ENCODE data around the gene SSPN.

The SSPN gene

GRCh38 chr12:26246483-26247164 lies 51.3 kb downstream of the SSPN start:
- Histone ChIP-seq H3K9me3 (ENCODE audit: insufficient read depth, low read length) (peaks cover 14% of the 10 kb centered on the region), H3K9ac (ENCODE audit: insufficient read length, low read depth) (no peak overlapping the region), H3K36me3 (ENCODE audit: insufficient read depth, insufficient read length, low read length) (no peaks in the 10 kb centered on the region), H3K27me3 (ENCODE audit: insufficient read depth, insufficient read length) (peaks cover 12% of the 10 kb centered on the region), H3K4me3 (ENCODE audit: insufficient read length, low read depth) (no peak overlapping the region), H3K4me1 (ENCODE audit: insufficient read depth, insufficient read length) (no peaks in the 10 kb centered on the region)
- DNase-seq (ENCODE audit: low read depth, low spot score) = no peak
- TF ChIP-seq SUZ12 (IDR thresholded peaks at IDR 0.05; ENCODE audit: extremely low read depth, insufficient read depth, insufficient read length) = no peak
- TF ChIP-seq YY1 (IDR thresholded peaks at IDR 0.05; ENCODE audit: insufficient read depth, insufficient read length) = no peak
- TF ChIP-seq ZNF274 (IDR thresholded peaks at IDR 0.05; ENCODE audit: low read depth, low read length) = no peak

GRCh38 chr12:26247873-26248272 lies 52.5 kb downstream of the SSPN start:
- no peak overlapping the region for H3K9ac ChIP-seq (ENCODE audit: insufficient read length, low read depth)
- H3K4me3 ChIP-seq (ENCODE audit: insufficient read length, low read depth) = no peak overlapping the region
- no peak for DNase-seq (ENCODE audit: low read depth, low spot score)
- no peaks in the 10 kb centered on the region for H3K36me3 ChIP-seq (ENCODE audit: insufficient read depth, insufficient read length, low read length)
- H3K27me3 ChIP-seq (ENCODE audit: insufficient read depth, insufficient read length) = peaks cover 3% of the 10 kb centered on the region
- peaks cover 14% of the 10 kb centered on the region for H3K9me3 ChIP-seq (ENCODE audit: insufficient read depth, low read length)
- H3K4me1 ChIP-seq (ENCODE audit: insufficient read depth, insufficient read length) = no peaks in the 10 kb centered on the region
- TF ChIP-seq YY1 (IDR thresholded peaks at IDR 0.05; ENCODE audit: insufficient read depth, insufficient read length) (no peak), SUZ12 (IDR thresholded peaks at IDR 0.05; ENCODE audit: extremely low read depth, insufficient read depth, insufficient read length) (no peak), ZNF274 (IDR thresholded peaks at IDR 0.05; ENCODE audit: low read depth, low read length) (no peak)

- Histone ChIP-seq H3K36me3 (ENCODE audit: insufficient read depth, insufficient read length, low read length) (no peaks in the 10 kb centered on the region), H3K27me3 (ENCODE audit: insufficient read depth, insufficient read length) (no peaks in the 10 kb centered on the region), H3K9ac (ENCODE audit: insufficient read length, low read depth) (no peak overlapping the region), H3K4me3 (ENCODE audit: insufficient read length, low read depth) (no peak overlapping the region), H3K9me3 (ENCODE audit: insufficient read depth, low read length) (peaks cover 21% of the 10 kb centered on the region), H3K4me1 (ENCODE audit: insufficient read depth, insufficient read length) (no peaks in the 10 kb centered on the region)
- TF ChIP-seq SUZ12 (IDR thresholded peaks at IDR 0.05; ENCODE audit: extremely low read depth, insufficient read depth, insufficient read length) (no peak), YY1 (IDR thresholded peaks at IDR 0.05; ENCODE audit: insufficient read depth, insufficient read length) (no peak), ZNF274 (IDR thresholded peaks at IDR 0.05; ENCODE audit: low read depth, low read length) (no peak)
- no peak for DNase-seq (ENCODE audit: low read depth, low spot score)
Measured at GRCh38 chr12:26250801-26251200, 55.4 kb downstream of the SSPN start.

- H3K9ac ChIP-seq (ENCODE audit: insufficient read length, low read depth) = no peak overlapping the region
- peaks cover 29% of the 10 kb centered on the region for H3K9me3 ChIP-seq (ENCODE audit: insufficient read depth, low read length)
- DNase-seq (ENCODE audit: low read depth, low spot score) = no peak
- H3K36me3 ChIP-seq (ENCODE audit: insufficient read depth, insufficient read length, low read length) = no peaks in the 10 kb centered on the region
- H3K4me3 ChIP-seq (ENCODE audit: insufficient read length, low read depth) = no peak overlapping the region
- no peak for TF ChIP-seq YY1 (IDR thresholded peaks at IDR 0.05; ENCODE audit: insufficient read depth, insufficient read length)
- TF ChIP-seq SUZ12 (IDR thresholded peaks at IDR 0.05; ENCODE audit: extremely low read depth, insufficient read depth, insufficient read length) = no peak
- no peak for TF ChIP-seq ZNF274 (IDR thresholded peaks at IDR 0.05; ENCODE audit: low read depth, low read length)
- no peaks in the 10 kb centered on the region for H3K4me1 ChIP-seq (ENCODE audit: insufficient read depth, insufficient read length)
- no peaks in the 10 kb centered on the region for H3K27me3 ChIP-seq (ENCODE audit: insufficient read depth, insufficient read length)
Measured at GRCh38 chr12:26251600-26251999, 56.2 kb downstream of the SSPN start.

GRCh38 chr12:26252946-26253345 lies 57.6 kb downstream of the SSPN start:
- TF ChIP-seq ZNF274 (IDR thresholded peaks at IDR 0.05; ENCODE audit: low read depth, low read length) (no peak), YY1 (IDR thresholded peaks at IDR 0.05; ENCODE audit: insufficient read depth, insufficient read length) (no peak), SUZ12 (IDR thresholded peaks at IDR 0.05; ENCODE audit: extremely low read depth, insufficient read depth, insufficient read length) (no peak)
- DNase-seq (ENCODE audit: low read depth, low spot score) = no peak
- H3K9ac ChIP-seq (ENCODE audit: insufficient read length, low read depth) = no peak overlapping the region
- no peaks in the 10 kb centered on the region for H3K27me3 ChIP-seq (ENCODE audit: insufficient read depth, insufficient read length)
- H3K4me3 ChIP-seq (ENCODE audit: insufficient read length, low read depth) = no peak overlapping the region
- no peaks in the 10 kb centered on the region for H3K4me1 ChIP-seq (ENCODE audit: insufficient read depth, insufficient read length)
- H3K9me3 ChIP-seq (ENCODE audit: insufficient read depth, low read length) = peaks cover 41% of the 10 kb centered on the region
- H3K36me3 ChIP-seq (ENCODE audit: insufficient read depth, insufficient read length, low read length) = no peaks in the 10 kb centered on the region

GRCh38 chr12:26255893-26256645 lies 60.7 kb downstream of the SSPN start:
- H3K9me3 ChIP-seq (ENCODE audit: insufficient read depth, low read length) = peaks cover 30% of the 10 kb centered on the region
- no peak for TF ChIP-seq SUZ12 (IDR thresholded peaks at IDR 0.05; ENCODE audit: extremely low read depth, insufficient read depth, insufficient read length)
- H3K9ac ChIP-seq (ENCODE audit: insufficient read length, low read depth) = no peak overlapping the region
- H3K27me3 ChIP-seq (ENCODE audit: insufficient read depth, insufficient read length) = no peaks in the 10 kb centered on the region
- H3K4me3 ChIP-seq (ENCODE audit: insufficient read length, low read depth) = no peak overlapping the region
- no peaks in the 10 kb centered on the region for H3K4me1 ChIP-seq (ENCODE audit: insufficient read depth, insufficient read length)
- H3K36me3 ChIP-seq (ENCODE audit: insufficient read depth, insufficient read length, low read length) = no peaks in the 10 kb centered on the region
- DNase-seq (ENCODE audit: low read depth, low spot score) = no peak

GRCh38 chr12:26264215-26264838 lies 69.0 kb downstream of the SSPN start:
- Histone ChIP-seq H3K27me3 (ENCODE audit: insufficient read depth, insufficient read length) (no peaks in the 10 kb centered on the region), H3K4me3 (ENCODE audit: insufficient read length, low read depth) (no peak overlapping the region), H3K36me3 (ENCODE audit: insufficient read depth, insufficient read length, low read length) (no peaks in the 10 kb centered on the region), H3K9me3 (ENCODE audit: insufficient read depth, low read length) (no peaks in the 10 kb centered on the region), H3K4me1 (ENCODE audit: insufficient read depth, insufficient read length) (no peaks in the 10 kb centered on the region), H3K9ac (ENCODE audit: insufficient read length, low read depth) (no peak overlapping the region)
- DNase-seq (ENCODE audit: low read depth, low spot score) = no peak
- TF ChIP-seq YY1 (IDR thresholded peaks at IDR 0.05; ENCODE audit: insufficient read depth, insufficient read length) (no peak), SUZ12 (IDR thresholded peaks at IDR 0.05; ENCODE audit: extremely low read depth, insufficient read depth, insufficient read length) (no peak), ZNF274 (IDR thresholded peaks at IDR 0.05; ENCODE audit: low read depth, low read length) (no peak)
